WTC11 (cell line): Measurements from ENCODE around the gene BIRC5. TPM values are rescaled to one million over a fixed set of nuclear protein-coding genes. Genes with fewer than 3 reads are reported as not detected.
A peak's percentile ranks its signal among the peaks of the same experiment; 100 is the strongest.

Source experiments
- ATAC-seq: fragments of 200-7000 bp; cut with Tn5 transposase; 2 replicates; pipeline ENCODE4 v1.10.0; 2021; ENCODE audit warnings: mild to moderate bottlenecking, moderate library complexity
- CTCF ChIA-PET: fragments of 300-600 bp; sonication (Branson Sonifier 250); formaldehyde crosslinking; loops from one replicate; lab custom pipeline; 2021; ENCODE audit warnings: antibody characterized with exemption; lab: Charles Lee
- POLR2A ChIA-PET: fragments of 350-600 bp; sonication (Branson Sonifier 250); formaldehyde crosslinking; loops from one replicate; lab custom pipeline; 2021; ENCODE audit warnings: antibody characterized with exemption; lab: Charles Lee
- DNase-seq: peaks from one replicate; pipeline ENCODE4 v3.0.0; 2021; ENCODE audit warnings: low spot score
- H3K27ac Mint-ChIP-seq: 2 replicates; pipeline ENCODE4 v1.8.0; 2021; ENCODE audit warnings: mixed read lengths
- H3K27me3 Mint-ChIP-seq: 2 replicates; pipeline ENCODE4 v1.8.0; 2021; ENCODE audit warnings: low read depth, mild to moderate bottlenecking, moderate library complexity, mixed read lengths
- H3K36me3 Mint-ChIP-seq: 2 replicates; pipeline ENCODE4 v1.8.0; 2021; ENCODE audit warnings: mixed read lengths
- H3K4me1 Mint-ChIP-seq: 2 replicates; pipeline ENCODE4 v1.8.0; 2022; ENCODE audit warnings: mixed read lengths
- H3K4me3 Mint-ChIP-seq: 2 replicates; pipeline ENCODE4 v1.8.0; 2021; ENCODE audit warnings: mild to moderate bottlenecking, moderate library complexity, mixed read lengths
- H3K9me3 Mint-ChIP-seq: 2 replicates; pipeline ENCODE4 v1.8.0; 2021; ENCODE audit warnings: mixed read lengths
- ATF3 ChIP-seq: sonication (generic); formaldehyde crosslinking; conservative IDR thresholded peaks from 2 replicates; pipeline ENCODE4 v1.8.1; 2022; ENCODE audit warnings: mild to moderate bottlenecking, missing genetic modification reagents
- CREB1 ChIP-seq: sonication (generic); formaldehyde crosslinking; IDR thresholded peaks from 2 replicates; pipeline ENCODE4 v1.8.0; 2023; ENCODE audit warnings: mild to moderate bottlenecking, missing genetic modification reagents
- ELF4 ChIP-seq: sonication (generic); formaldehyde crosslinking; IDR thresholded peaks from 2 replicates; pipeline ENCODE4 v1.8.1; 2022; ENCODE audit warnings: low read depth, mild to moderate bottlenecking, moderate library complexity, missing genetic modification reagents
- ERG ChIP-seq: fragments of 250-450 bp; sonication (Bioruptor Pico); IDR thresholded peaks from 2 replicates; pipeline ENCODE4 v1.8.0; 2021; ENCODE audit warnings: mild to moderate bottlenecking
- GTF2I ChIP-seq: fragments of 250-450 bp; sonication (Bioruptor Pico); conservative IDR thresholded peaks from 2 replicates; pipeline ENCODE4 v1.4.0; 2021; ENCODE audit warnings: mild to moderate bottlenecking
- IRF1 ChIP-seq: sonication (generic); formaldehyde crosslinking; IDR thresholded peaks from 2 replicates; pipeline ENCODE4 v1.8.0; 2023; ENCODE audit warnings: missing genetic modification reagents
- MAX ChIP-seq: sonication (generic); formaldehyde crosslinking; IDR thresholded peaks from 2 replicates; pipeline ENCODE4 v1.8.0; 2022; ENCODE audit warnings: mild to moderate bottlenecking, missing genetic modification reagents
- PRDM15 ChIP-seq: sonication (generic); formaldehyde crosslinking; IDR thresholded peaks from 2 replicates; pipeline ENCODE4 v1.8.0; 2022; ENCODE audit warnings: missing genetic modification reagents
- PREB ChIP-seq: sonication (generic); formaldehyde crosslinking; IDR thresholded peaks from 2 replicates; pipeline ENCODE4 v1.8.1; 2022; ENCODE audit warnings: mild to moderate bottlenecking, missing genetic modification reagents, moderate library complexity, borderline replicate concordance
- PRRX2 ChIP-seq: fragments of 250-450 bp; sonication (Bioruptor Pico); IDR thresholded peaks from 2 replicates; pipeline ENCODE4 v1.8.0; 2021; ENCODE audit warnings: mild to moderate bottlenecking
- SP1 ChIP-seq: sonication (generic); formaldehyde crosslinking; conservative IDR thresholded peaks from 2 replicates; pipeline ENCODE4 v1.8.1; 2022; ENCODE audit warnings: missing genetic modification reagents
- TEAD1 ChIP-seq: sonication (generic); formaldehyde crosslinking; IDR thresholded peaks from 2 replicates; pipeline ENCODE4 v1.8.0; 2022; ENCODE audit warnings: mild to moderate bottlenecking, missing genetic modification reagents
- USF1 ChIP-seq: sonication (generic); formaldehyde crosslinking; IDR thresholded peaks from 2 replicates; pipeline ENCODE4 v1.8.0; 2022; ENCODE audit warnings: mild to moderate bottlenecking, missing genetic modification reagents
- USF2 ChIP-seq: sonication (generic); formaldehyde crosslinking; IDR thresholded peaks from 2 replicates; pipeline ENCODE4 v1.8.1; 2023; ENCODE audit warnings: mild to moderate bottlenecking, missing genetic modification reagents, moderate library complexity
- ZMAT4 ChIP-seq: fragments of 250-450 bp; sonication (Bioruptor Pico); IDR thresholded peaks from 2 replicates; pipeline ENCODE4 v1.9.0; 2021; ENCODE audit warnings: mild to moderate bottlenecking
- ZNF232 ChIP-seq: sonication (generic); formaldehyde crosslinking; IDR thresholded peaks from 2 replicates; pipeline ENCODE4 v1.8.0; 2022; ENCODE audit warnings: mild to moderate bottlenecking, missing genetic modification reagents
- ZNF263 ChIP-seq: sonication (generic); formaldehyde crosslinking; IDR thresholded peaks from 2 replicates; pipeline ENCODE4 v1.8.1; 2022; ENCODE audit warnings: low read depth, mild to moderate bottlenecking, moderate library complexity, missing genetic modification reagents
- ZNF281 ChIP-seq: sonication (generic); formaldehyde crosslinking; IDR thresholded peaks from 2 replicates; pipeline ENCODE4 v1.8.0; 2023; ENCODE audit warnings: mild to moderate bottlenecking, missing genetic modification reagents
- ZNF396 ChIP-seq: fragments of 250-450 bp; sonication (Bioruptor Pico); IDR thresholded peaks from 2 replicates; pipeline ENCODE4 v1.8.0; 2021; ENCODE audit warnings: mild to moderate bottlenecking, moderate library complexity, borderline replicate concordance
- ZNF423 ChIP-seq: fragments of 250-450 bp; sonication (Bioruptor Pico); IDR thresholded peaks from 2 replicates; pipeline ENCODE4 v2.1.2; 2022; ENCODE audit warnings: mild to moderate bottlenecking, moderate library complexity
- total RNA-seq: library from RNA; stranded (reverse); gene quantifications from 3 replicates; pipeline ENCODE4 v1.2.3, GENCODE V29; 2021

The BIRC5 gene
- total RNA-seq, 1 experiment from 2014 or later: 115 TPM

GRCh38 chr17:78197147-78197832, 16.8 kb upstream of the BIRC5 start:
- DNase-seq (no peak), ATAC-seq (peak; percentile 34)
- CTCF ChIA-PET: interaction anchor here (0.9 to 4.7 kb wide), 4 partner anchors 11 to 112 kb away, joined by 4 to 23 read pairs (median 4); no protein-coding TSS in a partner anchor
- no peaks in the 10 kb centered on the region for H3K9me3 Mint-ChIP-seq
- H3K27me3 Mint-ChIP-seq: no peaks in the 10 kb centered on the region
- POLR2A ChIA-PET: interaction anchor here (0.9 kb wide), 1 partner anchor 11 kb away, joined by 3 read pairs; the partner anchor contains the start of genes AFMID and TK1
- peak overlapping the region; percentile 66; the same call in 1 of the 2 replicates for H3K27ac Mint-ChIP-seq
- no peak for TF ChIP-seq USF1 (CRISPR knock-in tag)
- no peak for TF ChIP-seq USF2 (CRISPR knock-in tag)
- no peak for TF ChIP-seq TEAD1 (CRISPR knock-in tag)
- TF ChIP-seq ZNF423 (CRISPR knock-in tag): no peak
- TF ChIP-seq ZNF281: no peak
- TF ChIP-seq SP1 (CRISPR knock-in tag): no peak
- no peak for TF ChIP-seq ZNF232 (CRISPR knock-in tag)
- no peak for TF ChIP-seq MAX (CRISPR knock-in tag)
- no peak for TF ChIP-seq ZNF263 (CRISPR knock-in tag)
- no peak for TF ChIP-seq ELF4 (CRISPR knock-in tag)
- no peak for TF ChIP-seq ZMAT4 (CRISPR knock-in tag)
- no peak for TF ChIP-seq PRRX2 (CRISPR knock-in tag)
- TF ChIP-seq PRDM15 (CRISPR knock-in tag): no peak
- no peak for TF ChIP-seq ATF3 (CRISPR knock-in tag)
- no peak for TF ChIP-seq ZNF396 (CRISPR knock-in tag)
- TF ChIP-seq GTF2I (CRISPR knock-in tag): no peak
- no peak for TF ChIP-seq IRF1 (CRISPR knock-in tag)
- TF ChIP-seq PREB (CRISPR knock-in tag): no peak
- no peak for TF ChIP-seq CREB1 (CRISPR knock-in tag)
- TF ChIP-seq ERG (CRISPR knock-in tag): no peak
- peaks cover 45% of the 10 kb centered on the region for H3K36me3 Mint-ChIP-seq
- no peak overlapping the region for H3K4me3 Mint-ChIP-seq
- H3K4me1 Mint-ChIP-seq: peaks cover 29% of the 10 kb centered on the region
